HG03520 (cell line): ENCODE data around the gene RFNG.
"Not testable (repeated sequence)": the region's sequence is repeated elsewhere in the genome, so short reads cannot be mapped to it uniquely, and the experiment has no call there.

Experiments used
- ATAC-seq: cut with Tn5 transposase; IDR thresholded peaks from one replicate; pipeline ENCODE4 v1.9.1; 2021; ENCODE audit warnings: mild to moderate bottlenecking, moderate library complexity; ENCODE audit not compliant: unreplicated experiment

RFNG gene

DNA sequence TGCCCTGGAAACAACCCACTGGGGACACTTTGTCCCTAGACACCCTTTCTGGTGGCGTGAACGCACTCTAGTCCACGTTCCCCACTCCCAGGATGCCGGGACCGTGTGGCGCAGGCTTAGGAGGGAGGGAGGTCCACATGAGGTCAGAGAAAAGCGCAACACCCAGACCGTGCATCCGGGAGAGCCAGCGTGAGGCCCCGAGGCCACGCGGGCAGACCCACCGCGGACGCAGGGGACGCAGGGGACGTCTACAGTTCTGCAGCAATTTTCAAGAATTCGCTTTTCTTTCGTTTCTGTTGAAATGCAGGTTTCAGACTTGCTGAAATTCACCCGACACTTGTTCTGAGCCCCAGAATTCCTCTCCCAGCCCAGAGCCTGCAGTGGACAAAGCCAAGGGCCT lies 4.7 kb downstream of the RFNG start:
- ATAC-seq = no peak

DNA sequence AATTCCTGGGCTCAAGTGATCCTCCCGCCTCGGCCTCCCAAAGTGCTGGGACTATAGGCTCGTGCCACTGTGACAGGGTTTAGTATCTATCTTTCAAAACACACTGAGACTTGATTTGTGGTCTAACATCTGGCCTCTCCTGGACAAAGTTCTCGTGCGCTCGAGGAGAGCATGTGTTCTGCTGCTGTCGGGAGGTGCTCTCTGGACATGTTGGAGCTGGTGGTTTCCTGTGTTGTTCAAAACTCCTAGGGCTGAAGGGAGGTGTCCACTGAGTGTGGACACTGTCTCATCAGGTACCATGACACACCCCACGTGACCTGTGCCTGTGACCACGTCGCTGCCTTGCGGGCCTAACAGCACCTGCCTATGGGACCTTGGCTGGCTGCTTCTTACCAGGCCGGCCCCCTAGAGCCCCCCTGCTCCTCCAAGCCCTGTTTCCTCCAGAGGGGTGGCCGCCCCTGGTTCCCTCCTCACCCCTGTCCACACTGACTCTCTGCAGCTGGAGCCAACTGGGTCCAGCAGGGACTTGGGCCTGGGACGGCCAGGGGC lies 5.6 kb downstream of the RFNG start:
- ATAC-seq = no peak

DNA sequence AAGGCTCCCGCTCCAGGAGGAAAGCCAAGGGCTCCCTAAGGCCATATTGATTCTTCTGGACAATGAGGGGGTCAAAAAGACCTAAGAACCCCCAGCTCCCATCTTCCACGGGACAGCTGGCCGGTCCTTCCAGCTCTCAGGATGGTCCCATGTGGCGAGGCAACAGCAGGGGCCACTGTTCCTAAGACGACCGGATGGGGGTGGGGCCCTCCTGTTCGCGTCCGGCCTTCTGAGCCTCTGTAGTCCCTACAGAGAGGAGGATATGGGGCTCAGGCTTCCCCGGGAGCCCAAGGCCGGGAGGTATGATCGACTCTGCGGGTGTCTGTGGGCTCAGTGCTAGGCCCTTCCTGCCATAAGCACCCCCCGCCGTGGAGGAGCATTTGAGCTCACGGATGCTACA lies 8.1 kb downstream of the RFNG start:
- no peak for ATAC-seq

DNA sequence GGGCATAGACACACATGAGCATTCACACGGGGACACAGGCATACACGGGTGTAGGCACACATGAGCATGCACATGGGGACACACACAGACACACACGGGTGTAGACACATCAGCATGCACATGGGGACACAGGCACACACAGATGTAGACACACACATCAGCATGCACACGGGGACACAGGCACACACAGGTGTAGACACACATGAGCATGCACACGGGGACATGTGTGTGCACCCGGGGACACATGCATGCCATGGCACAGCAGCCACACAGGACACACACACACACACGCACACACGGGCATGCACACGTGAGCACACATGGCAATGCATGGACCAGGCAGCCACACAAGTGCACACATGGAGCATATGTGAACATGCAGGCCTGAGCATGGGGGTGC lies 9.0 kb downstream of the RFNG start:
- ATAC-seq = no peak

DNA sequence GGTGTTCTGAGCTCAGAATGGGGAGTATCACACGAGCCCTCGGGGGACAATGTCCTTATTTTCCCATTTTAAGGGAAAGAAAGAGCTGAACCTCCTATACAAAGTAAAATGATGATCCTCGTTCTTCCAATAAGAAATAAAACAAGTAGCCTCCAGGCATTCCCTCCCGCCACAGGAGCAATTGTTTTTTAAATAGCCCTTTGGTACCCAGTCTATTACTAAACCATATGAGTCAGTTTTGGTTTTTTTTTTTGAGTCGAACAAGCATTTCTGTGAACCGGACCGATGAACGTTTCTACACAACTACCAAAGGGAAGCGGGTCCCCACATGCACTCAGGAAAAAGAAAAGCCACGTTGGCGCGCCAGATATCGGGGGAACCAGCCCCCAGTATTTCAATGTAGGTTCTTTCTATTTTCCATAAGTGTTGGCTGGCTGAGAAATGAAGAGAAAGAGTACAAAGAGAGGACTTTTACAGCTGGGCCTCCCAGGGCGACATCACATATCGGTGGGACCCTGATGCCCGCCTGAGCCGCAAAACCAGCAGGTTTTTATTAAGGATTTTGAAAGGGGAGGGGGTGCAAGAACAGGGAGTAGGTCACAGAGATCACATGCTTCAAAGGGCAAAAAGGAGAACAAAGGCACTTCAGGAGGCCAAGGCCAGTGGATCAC lies 10.3 kb downstream of the RFNG start:
- ATAC-seq = no peak

DNA sequence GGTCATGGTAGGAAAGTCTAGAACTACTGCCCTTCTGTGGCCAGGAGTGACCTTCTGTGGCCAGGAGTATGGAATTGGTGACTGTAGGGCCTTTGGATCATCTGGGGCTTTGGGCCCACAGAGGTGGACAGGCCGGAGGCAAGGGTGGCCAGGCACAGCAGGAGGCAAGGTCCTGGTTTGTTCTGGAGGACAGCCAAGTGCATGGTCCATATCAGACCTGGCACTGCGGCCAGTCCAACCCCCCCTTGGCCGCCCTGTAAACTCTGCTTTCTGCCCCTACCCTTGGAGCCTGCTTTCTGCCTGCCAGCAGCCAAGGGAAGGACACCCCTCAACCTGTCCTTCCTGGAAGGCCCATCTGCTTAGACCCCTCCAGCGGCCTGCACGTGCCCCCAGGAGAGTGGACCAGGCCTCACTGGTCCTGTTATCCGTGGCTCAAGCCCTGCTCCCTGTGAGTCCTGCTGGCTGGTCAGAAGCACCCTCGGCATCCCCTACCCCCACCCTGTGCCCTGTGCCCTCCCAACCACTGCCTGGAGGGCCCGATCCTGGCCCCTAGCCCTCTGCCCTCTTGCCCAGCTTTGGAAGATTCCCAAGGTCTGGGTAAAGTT lies 11.8 kb downstream of the RFNG start:
- no peak for ATAC-seq

DNA sequence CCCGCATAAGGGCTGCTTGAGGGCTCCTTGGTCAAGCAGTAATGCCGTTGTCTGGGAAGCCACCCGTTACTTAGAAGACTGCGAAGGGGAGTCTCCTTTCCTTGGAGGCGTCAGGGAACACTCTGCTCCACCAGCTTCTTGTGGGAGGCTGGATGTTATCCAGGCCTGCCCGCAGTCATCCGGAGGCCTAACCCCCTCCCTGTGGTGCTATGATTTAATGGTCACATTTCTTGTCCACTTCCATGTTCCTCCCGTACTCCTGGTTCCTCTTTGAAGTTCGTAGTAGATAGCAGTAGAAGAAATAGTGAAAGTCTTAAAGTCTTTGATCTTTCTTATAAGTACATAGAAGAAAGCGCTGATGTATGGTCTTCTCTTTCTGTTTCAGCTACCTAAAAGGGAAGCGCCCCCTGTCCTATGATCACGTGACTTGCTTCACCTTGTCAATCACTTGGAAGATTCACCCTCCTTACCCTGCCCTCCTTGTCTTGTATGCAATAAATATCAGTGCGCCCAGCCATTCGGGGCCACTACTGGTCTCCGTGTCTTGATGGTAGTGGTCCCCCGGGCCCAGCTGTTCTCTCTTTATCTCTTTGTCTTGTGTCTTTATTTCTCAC lies 12.7 kb downstream of the RFNG start:
- not testable (repeated sequence) for ATAC-seq

DNA sequence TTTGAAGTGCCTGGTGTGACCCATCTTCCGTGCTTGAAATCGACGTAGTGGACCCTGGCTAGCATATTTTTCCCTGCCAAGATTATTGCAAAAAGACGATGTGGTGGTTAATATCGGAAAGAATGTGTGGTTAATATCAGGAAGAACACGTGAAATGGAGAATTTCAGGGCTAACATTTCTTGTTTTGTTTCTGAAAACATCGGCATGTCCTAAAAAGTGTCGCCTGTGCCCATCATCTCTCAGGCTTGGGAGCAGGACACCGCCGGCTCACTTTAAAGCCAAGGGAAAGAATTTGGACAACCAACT lies 13.8 kb downstream of the RFNG start:
- no peak for ATAC-seq

DNA sequence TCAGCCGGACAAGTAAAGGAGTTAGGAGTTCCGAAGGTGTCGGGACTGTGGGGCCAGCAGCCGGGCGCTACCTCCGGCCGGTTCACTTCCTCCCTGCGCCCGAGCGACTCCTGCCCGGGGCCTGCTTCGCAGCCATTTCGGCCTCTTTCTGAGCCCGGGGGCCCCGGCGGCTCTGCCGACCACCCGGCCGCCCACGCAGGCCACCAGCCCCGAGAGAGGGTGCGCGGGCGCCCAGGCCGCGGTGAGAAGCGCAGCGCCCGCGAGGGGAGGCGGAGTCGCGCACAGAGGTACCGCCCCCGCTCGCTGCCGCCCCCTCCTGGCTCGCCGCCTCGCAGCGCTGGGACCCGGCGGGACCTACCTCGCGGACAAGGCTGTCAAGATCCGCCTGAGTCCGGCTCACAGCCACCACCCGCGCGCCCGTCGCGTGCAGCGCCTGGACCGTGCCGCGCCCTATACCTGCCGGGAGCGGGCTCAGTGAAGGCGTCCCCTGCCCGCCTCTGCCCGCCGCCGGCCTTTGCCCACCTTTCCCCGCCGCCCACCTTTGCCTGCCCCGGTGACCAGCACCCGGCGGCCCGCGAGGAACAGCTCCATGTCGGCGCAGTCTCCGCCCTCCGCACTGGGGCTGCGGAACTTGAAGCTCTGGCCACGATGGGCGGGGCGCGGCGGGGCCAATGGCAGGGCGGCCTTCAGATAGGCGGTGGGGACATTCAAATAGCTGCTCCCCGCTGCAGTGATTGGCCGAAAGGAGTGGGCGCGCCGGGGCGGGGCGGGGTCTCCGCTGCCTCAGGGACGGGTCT lies 14.3 kb downstream of the RFNG start, which contains the start of gene DCXR:
TSS of gene DCXR (minus strand) at position 606 of the 797 bp plus-strand sequence. CDS start at position 591, 15 bp downstream.
- ATAC-seq = peak; percentile 76

DNA sequence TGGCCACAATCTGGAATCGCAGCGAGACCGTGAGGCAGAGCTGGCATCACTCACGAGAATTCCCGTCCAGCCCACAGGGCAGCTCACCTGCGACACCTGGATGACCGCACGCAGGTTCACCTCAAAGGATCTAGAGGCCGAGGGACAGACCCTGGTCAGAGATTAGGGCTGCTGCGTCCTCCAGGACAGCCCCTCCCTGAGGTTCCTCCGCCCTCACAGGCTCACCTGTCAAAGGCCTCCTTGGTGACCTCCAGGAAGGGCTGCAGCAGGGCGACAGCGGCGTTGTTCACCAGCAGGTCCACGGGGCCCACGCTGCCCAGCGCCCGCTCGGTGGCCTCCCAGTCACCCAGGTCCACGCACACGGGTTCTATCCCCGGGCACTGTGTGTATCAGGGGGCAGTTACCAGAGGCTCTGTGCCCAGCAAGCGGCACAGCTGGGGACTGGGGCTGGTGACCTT lies 14.9 kb downstream of the RFNG start:
- no peak for ATAC-seq

DNA sequence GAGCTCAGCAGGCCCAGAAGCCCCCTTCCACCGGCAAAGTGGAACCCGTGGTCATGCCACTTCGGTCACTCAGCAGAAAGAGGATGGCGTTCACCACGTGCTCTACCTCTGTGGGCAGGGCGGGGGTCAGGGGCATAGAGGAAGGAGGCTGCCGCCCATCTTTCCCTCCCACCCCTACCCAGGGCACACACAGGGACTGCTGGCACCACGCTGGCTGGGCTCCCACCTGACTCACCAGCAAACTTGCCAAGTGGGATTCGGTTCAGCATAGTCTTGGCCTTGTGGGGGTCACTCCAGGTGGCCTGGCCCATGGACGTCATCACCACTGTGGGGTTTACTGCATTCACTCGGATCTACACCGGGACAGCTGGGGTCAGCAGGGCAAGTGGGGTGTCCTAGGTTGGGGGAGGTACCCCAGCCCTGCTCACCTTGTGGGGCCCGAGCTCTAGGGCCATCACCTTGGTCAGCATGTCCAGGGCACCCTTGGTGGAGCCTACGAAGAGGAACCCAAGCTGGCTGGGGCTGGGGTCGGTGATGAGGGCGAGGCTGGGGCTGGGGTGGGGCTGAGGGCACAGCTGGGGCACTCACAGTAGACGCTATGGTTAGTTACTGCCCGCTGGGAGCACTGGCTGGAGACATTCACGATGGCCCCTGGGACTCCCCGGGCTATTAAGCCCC lies 15.5 kb downstream of the RFNG start:
- no peak for ATAC-seq

DNA sequence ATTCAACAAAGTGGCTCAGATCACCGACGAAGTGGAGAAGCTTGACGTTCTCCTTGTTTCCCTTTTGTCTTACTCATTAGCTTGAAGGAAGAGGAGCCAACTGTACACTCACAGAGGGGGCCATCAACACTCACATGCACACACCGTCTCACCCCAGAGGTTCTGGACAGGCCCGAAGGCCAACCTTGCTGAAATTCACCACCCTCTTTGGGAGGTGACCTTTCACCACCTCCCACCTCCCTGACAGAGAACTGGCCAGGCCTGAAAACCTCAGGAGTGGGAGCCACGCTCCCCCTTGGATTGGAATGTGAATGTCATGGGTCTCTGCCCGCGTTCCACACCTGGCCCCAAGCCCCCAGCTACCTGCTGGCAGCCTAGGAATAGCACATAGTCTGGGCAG lies 16.1 kb downstream of the RFNG start:
- no peak for ATAC-seq

DNA sequence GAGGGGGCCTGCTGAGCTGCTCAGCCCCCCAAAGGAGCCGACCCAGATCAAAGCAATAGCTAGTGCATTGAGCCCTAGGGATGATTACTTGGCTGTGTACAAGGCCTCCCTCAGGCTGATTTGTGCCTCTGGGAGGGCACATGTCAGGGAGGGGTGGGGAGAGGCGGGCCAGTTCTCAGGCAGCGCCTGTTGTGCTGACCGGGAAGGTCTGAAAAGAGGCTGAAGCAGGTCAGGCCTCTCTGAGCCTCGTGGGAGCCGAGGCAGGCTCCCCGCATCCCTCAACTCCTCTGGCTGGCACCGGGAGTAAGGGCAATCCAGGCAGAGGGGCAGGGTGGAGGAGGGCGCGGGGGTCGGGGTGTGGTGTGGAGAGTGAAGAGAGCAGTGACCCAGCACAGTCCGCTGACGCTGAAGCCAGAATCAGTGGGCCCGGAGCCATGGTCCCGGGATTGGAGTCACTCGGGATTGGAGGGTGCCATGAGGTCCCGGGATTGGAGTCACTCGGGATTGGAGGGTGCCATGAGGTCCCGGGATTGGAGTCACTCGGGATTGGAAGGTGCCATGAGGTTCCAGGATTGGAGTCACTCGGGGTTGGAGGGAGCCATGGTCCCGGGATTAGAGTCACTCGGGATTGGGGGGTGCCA lies 17.1 kb downstream of the RFNG start:
- no peak for ATAC-seq

DNA sequence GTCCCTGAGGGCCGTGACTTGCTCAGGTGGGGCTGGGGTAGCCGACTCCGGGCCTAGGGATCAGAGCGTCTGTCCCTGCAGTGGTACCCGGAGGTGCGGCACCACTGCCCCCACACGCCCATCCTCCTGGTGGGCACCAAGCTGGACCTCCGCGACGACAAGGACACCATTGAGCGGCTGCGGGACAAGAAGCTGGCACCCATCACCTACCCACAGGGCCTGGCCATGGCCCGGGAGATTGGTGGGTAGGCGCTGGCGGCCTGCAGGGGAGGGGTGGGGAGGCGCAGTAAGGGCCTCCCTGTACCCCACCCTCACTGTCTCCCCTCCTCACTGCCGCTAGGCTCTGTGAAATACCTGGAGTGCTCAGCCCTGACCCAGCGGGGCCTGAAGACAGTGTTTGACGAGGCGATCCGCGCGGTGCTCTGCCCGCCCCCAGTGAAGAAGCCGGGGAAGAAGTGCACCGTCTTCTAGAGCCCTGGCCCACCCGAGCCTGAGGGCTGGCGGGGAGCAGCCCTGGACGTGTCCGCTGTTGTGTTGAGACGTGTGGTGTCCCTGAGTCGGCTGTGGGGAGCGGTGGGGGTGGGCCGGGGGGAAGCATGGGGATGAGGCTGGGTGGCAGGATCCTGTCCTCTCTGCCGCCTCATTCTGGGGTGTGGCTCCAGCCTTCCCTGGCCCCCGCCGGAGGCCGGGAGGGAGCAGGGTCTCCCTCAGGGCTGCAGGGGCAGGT lies 18.1 kb downstream of the RFNG start:
- no peak for ATAC-seq

DNA sequence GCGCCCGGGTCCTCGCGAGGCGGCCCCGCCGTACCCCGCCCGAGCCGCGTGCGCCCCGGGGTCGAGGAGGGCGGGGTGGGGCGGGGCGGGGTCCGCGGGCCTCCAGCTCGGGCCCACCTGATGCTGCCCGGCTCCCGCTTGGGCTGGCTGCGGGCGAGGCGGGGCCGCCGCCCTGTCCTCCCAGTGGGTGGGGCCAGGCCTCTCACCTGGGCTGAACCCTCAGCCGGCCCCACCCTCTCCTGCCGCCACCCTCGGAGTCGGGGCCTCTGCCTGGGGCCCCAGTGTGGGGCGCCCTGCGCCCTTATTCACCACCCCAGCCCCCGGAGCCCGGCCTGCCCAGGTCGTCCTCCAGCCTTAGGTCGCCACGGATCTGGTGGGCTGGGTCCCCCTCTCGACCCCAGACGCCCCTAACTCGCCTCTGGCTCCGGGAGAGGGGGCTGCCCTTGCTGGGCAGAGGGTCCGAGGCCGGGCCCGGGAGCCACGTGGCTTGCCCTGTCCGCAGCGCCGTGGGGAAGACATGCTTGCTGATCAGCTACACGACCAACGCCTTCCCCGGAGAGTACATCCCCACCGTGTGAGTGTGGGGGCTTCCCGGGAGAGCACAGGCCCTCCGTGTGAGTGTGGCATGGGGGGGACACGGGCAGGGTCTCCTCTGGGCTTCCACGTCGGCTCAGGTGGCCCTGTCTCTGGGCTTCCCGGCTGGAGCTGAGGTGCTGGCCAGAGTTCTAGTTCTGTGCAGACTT lies 19.6 kb downstream of the RFNG start:
- no peak for ATAC-seq

DNA sequence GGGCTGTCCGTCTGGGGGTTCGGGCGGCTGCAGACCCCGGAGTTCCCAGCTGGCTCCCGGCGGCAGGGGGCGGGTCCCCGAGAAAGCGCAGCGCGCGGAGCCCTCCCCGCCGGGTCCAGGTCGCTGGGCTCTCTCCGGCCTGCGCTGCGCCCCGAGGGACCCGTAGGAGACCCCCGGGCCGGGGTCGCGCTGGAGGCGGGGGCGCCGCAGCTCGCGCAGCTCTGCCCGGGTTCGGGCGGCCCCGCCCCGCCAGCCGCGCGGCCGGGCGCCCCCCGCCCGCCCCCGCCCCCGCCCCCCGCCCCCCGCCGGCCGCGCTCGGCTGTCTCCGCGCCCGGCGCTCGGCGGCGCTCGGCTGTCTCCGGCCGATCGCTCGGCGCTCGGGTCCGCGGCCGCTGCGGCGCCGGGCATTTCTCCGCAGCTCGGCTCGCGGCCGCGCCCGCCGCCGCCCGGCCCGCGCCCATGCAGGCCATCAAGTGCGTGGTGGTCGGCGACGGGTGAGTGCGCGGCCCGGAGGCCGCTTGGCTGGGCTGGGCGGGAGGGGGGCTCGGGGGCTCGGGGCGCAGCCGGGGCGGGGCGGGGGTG lies 20.2 kb downstream of the RFNG start, which contains the start of gene RAC3:
TSS of gene RAC3 (plus strand) at position 376 of the 582 bp plus-strand sequence. CDS start at position 460, 84 bp downstream.
- ATAC-seq = no peak

DNA sequence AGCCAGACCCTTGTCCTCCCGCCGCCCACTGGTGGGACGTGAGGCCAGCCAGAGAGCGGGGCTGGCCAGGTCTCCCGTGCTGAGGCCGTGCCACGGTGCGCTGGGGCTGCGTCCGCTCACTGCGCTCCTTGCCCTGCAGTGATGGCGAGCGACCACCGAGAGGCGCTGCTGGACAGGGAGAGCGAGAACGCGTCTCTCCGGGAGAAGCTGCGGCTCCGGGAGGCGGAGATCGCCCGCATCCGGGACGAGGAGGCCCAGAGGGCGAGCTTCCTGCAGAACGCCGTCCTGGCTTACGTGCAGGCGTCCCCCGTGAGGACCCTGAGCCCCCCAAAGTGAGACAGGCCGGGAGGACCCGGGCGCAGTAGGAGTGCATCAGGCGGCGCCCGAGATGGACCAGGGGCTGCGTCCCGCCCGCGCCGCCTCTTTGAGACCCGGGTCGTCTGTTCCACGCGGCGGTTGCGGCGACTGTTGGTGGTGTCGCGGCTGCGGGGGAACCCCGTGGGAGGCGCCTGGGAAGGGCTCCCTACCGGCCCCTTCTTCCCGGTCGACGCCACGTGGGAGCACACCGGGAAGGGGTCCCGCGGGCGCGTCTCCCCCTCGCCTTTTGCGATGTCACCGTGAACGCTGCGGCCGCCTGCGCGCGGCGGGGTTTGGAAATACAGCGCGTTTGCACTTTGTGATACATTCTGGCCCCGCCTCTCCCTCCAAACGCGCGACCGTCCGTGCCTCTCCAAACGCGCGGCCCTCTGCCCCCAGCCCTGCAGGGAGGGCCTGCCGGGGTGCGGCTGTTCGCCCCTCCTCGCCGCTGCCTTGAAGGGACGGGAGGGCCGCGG lies 20.9 kb downstream of the RFNG start:
- ATAC-seq = no peak
